CD4-positive, alpha-beta T cell treated with Interleukin-12 subunit alpha and Interleukin-12 subunit beta, for 1 hour (primary cell): Measurements from ENCODE around the gene CCNQ.
A peak's percentile ranks its signal among the peaks of the same experiment; 100 is the strongest.

ENCODE experiments used
- DNase-seq: peaks from one replicate; pipeline ENCODE4 v3.0.0-alpha.2; 2020

Gene CCNQ

GRCh38 chrX:153598541-153599191, at the start of gene CCNQ:
Gene CCNQ, minus strand, starts transcription at chrX:153599139. Its CDS starts 66 bp downstream, at chrX:153599073.
- DNase-seq = peak; percentile 25

GRCh38 chrX:153647461-153648357, 48.8 kb upstream of the CCNQ start:
- no peak for DNase-seq

GRCh38 chrX:153646620-153647373, 47.9 kb upstream of the CCNQ start, which contains the start of gene DUSP9:
Gene DUSP9, plus strand, starts transcription at chrX:153647203. Its CDS starts 751 bp downstream, at chrX:153647954.
- DNase-seq = no peak

GRCh38 chrX:153645921-153646488, 47.1 kb upstream of the CCNQ start:
- no peak for DNase-seq

- DNase-seq = no peak
Measured at GRCh38 chrX:153645151-153645550, 46.2 kb upstream of the CCNQ start.

- no peak for DNase-seq
Measured at GRCh38 chrX:153644356-153645125, 45.6 kb upstream of the CCNQ start.

GRCh38 chrX:153643431-153644351, 44.8 kb upstream of the CCNQ start:
- DNase-seq = no peak

GRCh38 chrX:153642655-153643430, 43.9 kb upstream of the CCNQ start:
- no peak for DNase-seq

GRCh38 chrX:153642051-153642654, 43.2 kb upstream of the CCNQ start:
- no peak for DNase-seq

GRCh38 chrX:153641627-153642026, 42.7 kb upstream of the CCNQ start:
- DNase-seq = no peak

GRCh38 chrX:153640736-153641575, 42.0 kb upstream of the CCNQ start:
- DNase-seq = no peak

GRCh38 chrX:153640045-153640686, 41.2 kb upstream of the CCNQ start:
- no peak for DNase-seq

GRCh38 chrX:153639177-153640044, 40.5 kb upstream of the CCNQ start:
- no peak for DNase-seq

GRCh38 chrX:153638436-153639176, 39.7 kb upstream of the CCNQ start:
- DNase-seq = no peak

GRCh38 chrX:153638041-153638371, 39.1 kb upstream of the CCNQ start:
- DNase-seq = no peak
